T-helper 2 cell treated with Interferon-gamma antibody and Interleukin-4, amounts not matched to agents 100 ng/mL and 5 ng/mL, for 36 hours (primary cell): ENCODE measurements around the gene SRGAP1. TPM values are rescaled to one million over a fixed set of nuclear protein-coding genes. Genes with fewer than 3 reads are reported as not detected.
"Not testable (repeated sequence)": the region's sequence is repeated elsewhere in the genome, so short reads cannot be mapped to it uniquely, and the experiment has no call there.

Source experiments
- intact Hi-C: fragments of 100-400 bp; cut with micrococcal nuclease; formaldehyde crosslinking; loops from one replicate; pipeline ENCODE4 v1.15.1; 2023
- total RNA-seq: library from RNA; stranded (reverse); gene quantifications from 2 replicates; pipeline ENCODE4 v1.2.3, GENCODE V29; 2022

Gene SRGAP1
- total RNA-seq, 1 donor from 2014 or later = 0.20 TPM

DNA sequence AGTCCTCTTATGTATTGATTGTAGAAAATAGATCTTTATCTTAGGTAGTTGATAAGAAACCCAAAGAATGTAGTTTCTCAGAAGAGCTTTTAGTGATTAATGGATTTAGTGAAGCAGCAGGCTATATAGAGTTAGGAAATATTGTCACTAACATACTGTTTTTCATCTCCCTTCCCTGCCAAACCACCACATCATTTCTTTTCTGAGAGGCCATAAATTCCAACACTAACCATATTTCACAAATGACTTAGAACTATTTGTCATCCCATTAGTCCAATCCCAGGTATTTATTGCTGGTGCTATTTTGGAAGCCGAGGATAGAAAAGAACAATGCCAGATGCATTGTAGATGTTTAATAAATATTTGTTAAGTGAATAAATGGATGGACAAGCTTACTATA lies 191.9 kb downstream of the SRGAP1 start:
- intact Hi-C loops = no loop called here

DNA sequence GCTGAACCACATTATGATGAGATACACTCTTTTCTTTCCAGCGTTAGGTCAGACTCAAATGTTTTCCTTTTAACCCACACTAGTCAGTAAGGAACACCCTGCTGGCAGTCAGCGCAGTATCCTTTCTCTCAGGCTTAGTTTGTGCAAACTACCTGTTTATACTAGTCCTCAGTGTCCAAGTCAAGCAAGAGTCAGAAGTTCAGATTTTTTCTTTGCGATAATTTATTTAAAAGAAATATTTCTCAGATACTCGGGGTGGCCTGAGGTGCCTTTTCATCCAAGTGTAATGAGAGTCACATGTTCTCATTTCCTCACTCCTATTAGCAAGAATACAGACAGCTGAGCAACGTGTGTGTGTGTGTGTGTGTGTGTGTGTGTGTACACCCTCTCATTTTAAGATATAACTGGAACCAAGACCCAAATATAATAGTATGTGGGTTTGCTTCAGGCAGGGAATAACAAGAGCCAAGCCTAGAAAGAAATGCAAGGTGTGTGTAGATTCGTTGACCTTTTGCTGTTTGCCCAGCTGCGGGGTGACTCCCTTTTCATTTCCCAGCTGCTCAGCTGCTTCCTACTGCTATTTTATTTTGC lies 194.9 kb downstream of the SRGAP1 start:
- intact Hi-C loops = no loop called here

DNA sequence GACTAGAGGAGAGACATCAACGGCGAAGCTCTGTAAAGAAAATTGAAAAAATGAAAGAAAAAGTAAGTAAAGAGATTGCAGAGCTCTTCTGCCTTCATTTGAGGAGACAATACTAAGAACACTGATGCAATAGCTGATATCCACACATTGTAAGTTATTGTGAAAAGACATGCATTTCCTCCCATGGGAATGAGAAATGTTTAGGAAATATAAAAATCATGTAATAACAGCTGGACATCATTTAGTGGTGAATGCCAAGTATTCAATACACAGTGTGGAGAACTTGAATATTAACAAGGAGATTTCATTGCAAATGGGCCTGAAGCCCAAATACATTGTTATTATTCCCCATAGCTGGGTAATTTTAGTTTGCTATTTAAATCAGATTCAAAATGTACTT lies 198.4 kb downstream of the SRGAP1 start:
- intact Hi-C loops = no loop called here

DNA sequence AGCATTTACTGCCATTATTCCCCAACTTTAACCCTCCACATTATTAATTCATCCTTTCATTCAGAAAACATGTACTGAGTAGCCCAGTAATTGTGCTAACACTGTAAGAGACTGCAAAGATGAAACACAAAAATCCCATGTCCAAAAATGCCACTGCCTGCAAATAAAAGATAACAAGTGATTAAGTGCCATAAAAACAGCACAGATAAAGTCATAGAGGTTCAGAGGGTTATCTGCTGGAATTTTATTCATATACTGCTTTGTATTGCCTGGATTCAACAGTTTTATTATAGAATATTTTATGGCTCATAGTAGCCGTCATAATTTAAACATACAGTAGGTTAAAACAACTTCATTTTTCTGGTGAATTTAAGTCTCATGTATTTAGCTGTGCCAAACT lies 199.7 kb downstream of the SRGAP1 start:
- intact Hi-C loops = no loop called here

DNA sequence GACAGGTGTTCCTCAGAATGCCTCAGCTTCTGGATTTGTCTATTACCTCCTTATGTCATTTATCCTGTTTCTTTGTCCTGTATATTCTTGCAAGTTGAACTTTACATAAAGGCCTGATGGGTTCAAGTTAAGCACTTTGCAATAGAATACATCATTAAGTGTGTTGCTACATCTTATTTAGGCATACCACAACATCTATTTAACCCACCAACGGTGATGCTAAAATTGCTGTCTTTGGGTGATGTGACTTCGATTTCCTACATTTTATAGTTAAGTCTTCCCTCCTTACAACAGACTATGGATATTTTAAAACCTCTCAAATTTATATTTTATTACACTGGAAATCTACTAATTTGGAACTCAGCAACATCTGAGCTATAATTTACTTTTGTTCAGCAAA lies 206.6 kb downstream of the SRGAP1 start:
- intact Hi-C loops = no loop called here

DNA sequence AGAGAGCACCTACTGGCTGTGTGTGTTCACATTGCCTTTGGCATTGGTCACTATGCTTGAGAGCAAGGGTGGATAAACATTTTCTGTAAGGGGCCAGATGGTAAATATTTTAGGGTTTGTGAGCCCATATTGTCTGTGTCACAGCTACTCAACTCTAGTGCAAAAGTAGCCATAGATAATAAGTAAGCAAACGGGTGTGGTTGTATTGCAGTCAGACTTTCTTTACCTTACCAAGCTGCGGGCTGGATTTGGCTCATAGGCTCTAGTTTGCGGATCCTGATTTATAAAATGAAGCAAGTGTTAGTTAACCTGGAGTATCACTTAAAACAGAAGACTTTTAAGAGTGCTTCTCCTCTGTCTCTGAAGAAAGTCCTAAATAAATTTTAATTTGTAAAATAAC lies 208.6 kb downstream of the SRGAP1 start:
- intact Hi-C loops = no loop called here

DNA sequence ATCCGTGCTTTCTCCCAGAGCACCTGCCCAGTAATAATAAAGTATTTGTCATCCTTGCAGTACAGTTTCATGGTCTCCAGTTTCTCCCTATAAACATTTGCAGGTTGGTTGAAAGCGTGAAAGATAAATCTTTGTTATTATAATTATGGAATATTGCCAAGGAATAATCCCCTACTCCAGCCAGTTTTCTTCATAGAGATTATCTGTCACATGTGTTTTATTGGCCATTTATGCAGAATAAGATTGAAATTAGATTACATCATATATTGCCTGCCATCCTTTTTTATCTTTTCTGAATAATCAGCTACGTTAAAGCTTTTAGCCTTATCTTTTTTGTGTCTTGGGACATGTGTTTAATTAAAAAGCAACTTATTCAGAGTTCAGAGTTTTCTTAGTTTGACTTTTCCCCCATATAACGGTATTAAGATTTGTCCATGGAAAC lies 209.6 kb downstream of the SRGAP1 start:
- intact Hi-C loops = no loop called here

DNA sequence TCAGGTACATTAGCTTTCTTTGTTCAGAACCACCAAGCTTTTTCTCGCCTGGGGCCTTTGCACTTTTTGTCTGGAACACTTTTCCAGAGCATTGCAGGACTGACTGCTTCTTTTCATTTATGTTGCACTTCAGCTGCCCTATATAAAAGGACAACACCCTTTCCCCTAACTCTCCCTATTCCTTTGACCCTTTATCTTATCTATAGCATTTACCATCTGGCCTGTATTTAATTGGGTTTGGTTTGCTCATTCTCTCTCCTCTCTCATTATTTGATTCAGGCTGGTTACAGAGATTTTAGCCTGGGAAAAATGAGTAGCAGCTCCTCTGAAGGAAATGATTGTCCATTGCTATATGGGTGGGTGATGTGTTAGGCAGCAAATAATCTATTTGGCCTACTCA lies 212.2 kb downstream of the SRGAP1 start:
- intact Hi-C loops = no loop called here

DNA sequence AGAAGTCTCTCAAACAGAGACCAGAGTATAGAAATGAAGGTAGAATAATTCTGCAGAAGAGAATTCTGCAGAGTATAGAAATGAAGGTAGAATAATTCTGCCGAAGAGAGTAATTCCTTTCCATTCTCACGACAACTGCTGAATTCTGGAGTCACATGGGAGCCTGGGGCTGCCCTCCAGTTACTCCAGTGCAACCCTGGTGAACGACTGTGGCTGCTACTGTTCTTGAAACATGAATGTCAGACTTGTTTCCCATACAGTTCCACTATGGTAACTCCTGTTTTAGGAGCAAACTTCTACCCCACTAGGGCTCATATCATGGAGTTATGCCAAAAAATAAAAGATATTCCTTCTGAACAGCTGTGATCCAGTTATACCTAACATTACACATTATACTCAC lies 213.2 kb downstream of the SRGAP1 start:
- intact Hi-C loops = no loop called here

DNA sequence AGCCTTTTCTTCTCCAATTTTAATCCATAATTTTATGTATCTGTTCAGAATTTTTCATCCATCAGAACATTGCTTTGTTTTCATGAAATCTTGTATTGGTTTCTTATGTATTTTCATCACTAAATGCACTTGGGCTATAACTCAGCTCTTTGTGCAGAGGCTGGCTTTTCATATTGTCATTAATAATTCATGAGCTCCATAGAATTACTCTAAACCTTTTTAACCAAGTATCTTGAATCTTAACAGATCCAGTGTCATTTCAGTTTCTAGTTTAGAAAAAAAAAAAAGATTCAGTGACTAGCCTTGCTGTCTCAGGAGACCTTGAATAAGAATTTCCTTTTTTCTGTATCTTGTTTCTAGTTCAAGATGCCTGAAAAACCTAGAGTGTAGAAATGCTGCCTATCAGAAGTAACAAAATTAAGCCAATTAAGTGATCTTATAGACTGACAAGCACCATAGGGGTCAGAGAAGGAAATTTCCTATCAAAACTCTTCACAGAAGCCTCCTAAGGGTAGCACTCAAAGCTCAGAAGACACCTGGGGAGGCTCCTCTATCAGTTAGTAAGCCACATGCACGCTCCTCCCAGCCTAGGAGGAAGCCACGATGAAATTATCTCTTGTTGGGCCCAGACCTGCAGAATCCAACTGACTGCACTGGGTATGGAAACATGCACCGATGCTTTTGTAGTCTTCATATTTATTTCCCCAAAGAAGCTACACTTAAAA lies 214.2 kb downstream of the SRGAP1 start:
- intact Hi-C loops = no loop called here

DNA sequence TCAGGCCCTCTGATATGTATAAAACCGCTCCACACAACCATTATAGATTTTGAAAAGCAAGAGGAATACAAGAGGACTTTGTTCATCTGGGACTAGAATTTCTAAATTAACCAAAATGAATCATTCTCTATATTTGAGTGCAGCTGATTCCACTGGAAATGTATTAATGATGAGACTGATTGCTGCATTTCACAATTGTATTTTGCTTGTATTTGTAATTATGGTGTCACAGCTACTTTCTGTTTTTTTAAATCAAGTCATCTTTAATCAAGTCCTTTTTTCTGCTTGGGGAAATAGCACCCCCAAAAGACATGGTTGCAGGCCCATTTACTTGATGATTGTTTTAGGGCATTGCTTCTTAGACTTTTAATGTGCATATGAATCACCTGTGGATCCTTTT lies 215.2 kb downstream of the SRGAP1 start:
- intact Hi-C loops = no loop called here

DNA sequence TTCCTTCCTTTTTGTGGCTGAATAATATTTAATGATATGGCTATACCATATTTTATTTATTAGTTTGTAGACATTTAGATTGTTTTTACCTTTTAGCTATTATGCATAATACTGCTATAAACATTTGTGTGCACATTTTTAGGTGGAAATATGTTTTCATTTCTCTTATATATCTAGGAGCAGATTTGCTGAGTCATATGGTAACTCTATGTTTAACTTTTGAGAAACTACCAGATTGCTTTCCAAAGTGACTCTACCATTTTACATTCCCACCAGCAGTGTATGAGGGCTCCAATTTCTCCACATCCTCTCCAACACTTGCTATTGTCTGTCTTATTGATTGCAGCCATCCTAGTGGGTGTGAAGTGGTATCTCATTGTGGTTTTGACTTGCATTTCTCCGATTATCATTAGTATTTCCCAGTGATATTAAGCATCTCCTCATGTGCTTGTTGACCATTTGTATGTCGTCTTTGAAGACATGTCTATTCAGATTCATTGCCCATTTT lies 217.4 kb downstream of the SRGAP1 start:
- intact Hi-C loops = no loop called here

DNA sequence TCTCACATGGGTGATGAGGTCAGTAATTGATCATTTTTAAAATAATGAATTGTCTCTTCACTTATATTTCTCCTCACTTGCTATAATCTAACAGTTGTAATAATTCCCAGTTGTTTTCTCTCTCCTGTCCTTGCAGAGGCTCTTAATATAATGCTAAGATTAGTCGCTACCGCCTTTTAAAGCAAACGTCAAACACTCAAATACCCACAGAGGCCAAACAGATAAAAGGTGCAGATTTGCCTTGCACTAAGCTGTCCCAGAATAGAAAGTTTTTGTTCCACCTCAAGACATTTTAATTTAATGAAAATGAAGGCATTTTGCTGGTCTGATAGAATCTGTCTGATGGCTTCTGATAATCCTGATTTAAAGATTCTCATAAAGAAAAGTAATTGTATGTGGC lies 218.6 kb downstream of the SRGAP1 start:
- intact Hi-C loops = no loop called here

DNA sequence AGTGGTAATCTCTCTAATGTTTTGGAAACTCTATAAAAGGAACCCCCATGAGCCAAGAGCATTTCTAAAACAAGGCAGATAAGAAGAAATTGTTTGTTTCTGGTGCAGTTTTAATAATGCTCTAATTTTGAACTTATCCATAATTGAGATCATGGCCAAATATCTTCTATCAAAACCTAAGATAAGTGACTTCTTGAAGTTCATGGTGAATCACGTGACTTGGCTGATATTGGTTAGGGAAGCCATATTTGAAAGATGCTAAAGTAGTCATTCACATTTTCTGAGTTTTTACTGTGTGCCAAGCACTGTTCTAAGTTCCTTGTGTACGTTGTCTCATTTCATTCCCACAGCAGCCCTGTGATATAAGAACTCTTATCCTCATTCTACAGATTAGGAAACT lies 219.7 kb downstream of the SRGAP1 start:
- intact Hi-C loops = no loop called here

DNA sequence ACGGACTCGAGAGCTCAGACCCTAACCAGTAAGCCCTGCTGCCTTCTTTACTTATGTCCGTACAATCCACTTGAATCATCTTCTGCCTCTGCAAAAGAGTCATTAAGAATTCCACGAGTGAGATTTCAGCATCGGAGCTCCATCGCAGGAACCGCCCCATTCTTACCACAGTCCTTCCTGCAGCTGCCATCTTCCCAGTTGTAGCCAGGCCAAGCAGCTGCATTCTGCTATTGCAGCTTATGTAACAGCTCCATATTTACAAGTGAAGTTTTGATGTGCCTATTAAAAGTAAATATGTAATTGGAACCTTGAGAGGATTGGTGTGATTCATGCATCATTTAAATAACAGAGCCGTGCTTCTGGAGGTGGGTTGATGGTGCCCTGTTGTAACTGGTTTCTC lies 220.2 kb downstream of the SRGAP1 start:
- intact Hi-C loops = no loop called here

DNA sequence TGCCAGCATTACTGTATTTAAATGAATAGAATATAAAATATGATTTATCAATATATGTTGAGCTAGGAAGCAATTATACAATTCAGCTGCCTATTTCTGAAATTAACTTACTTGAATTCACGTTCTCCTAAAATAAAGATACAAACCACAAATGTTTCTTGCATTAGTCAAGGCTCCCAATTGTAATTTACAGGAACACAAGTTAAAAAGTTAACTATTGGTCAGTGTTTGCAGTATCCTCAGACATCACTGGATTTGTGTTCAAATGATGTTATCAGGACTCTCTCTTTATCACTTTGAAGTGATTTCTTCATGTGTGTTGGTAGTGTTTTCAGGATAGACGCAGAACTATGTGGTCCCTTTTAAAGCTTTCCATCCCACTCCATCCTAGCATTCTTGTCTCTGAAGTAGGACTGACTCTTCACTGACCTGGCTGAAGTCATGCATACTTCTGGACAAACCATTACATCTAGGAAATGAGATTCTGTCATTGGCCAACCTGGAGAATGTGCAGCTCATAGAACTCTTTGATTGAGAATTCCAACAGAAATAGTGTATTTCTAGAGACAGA lies 221.5 kb downstream of the SRGAP1 start:
- intact Hi-C loops = no loop called here

DNA sequence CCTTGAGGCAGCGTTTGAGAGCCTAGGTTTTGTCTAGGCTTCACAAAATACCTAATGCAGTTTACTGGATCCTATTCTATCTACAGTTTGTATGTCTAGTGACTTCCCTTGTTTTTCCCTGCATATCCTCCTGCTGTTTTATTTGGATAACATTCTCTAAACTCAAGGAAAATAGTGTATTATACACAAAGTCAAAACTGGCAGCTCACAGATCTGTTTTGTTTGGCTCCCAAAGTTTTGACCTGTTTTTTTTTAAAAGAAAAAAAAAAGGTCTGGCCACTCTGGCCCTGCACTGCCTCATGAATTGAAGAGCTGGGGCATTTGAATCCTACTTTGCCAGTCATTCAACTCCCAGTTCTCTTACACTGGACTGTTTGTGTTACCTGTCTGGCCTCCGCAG lies 222.3 kb downstream of the SRGAP1 start:
- intact Hi-C loops = no loop called here

DNA sequence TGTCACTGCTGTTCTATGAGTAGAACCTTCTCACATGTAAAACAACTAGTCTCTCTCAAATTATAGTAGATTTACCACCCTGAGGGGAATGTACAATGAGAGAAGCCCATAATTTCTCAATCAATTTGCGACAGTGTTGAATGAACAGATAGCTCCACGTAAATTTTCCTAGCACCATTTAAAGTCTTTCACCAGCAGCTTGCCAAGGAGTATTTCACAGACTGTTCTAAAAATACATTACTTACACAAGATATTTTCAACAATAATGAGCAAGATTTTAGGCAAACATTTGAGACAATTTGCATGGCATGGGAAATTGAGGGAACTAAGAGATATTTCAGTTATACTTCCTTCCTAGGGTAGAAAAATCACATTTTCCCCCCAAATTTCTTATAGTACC lies 226.0 kb downstream of the SRGAP1 start:
- intact Hi-C loops = no loop called here

DNA sequence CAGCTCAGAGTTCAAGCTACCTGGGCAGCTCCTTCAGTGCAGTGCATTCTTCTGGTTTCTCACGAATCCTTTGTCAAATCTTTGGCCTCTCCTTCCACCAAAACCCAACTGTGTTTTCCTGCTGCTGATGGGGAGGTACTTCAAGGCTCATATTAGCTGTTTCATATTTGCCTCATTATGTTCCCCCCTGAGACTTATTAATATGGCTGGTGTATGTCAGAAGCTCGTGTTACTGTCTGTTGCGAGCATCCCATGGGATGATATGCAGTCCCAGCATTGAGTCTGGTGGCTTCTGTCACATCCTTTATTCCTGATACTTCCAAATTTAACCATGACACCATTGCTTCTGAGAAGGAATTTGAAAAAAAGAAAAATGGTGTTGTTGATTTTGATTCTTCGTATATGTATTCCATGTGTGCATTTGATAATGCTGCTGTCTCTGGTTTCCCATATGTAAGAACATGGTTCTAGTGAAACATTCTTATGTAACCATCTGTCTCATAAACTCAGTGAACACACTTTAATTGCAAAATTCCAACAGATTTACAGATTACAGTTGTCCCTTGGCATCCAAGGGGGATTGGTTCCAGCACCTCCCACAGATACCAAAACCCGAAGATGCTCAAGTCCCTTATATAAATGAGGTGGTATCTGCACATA lies 228.5 kb downstream of the SRGAP1 start:
- intact Hi-C loops = no loop called here

DNA sequence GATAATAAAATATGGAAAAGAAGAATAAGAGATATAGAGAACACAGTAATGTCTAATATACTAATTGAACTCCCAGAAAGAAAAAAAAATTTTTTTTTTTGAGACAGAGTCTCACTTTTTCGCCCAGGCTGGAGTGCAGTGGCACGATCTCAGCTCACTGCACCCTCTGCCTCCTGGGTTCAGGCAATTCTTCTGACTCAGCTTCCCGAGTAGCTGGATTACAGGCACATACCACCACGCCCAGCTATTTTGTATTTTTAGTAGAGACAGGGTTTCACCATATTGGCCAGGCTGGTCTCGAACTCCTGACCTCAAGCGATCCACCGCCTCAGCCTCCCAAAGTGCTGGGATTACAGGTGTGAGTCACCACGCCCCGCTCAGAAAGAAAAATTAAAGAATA lies 232.1 kb downstream of the SRGAP1 start:
- intact Hi-C loops = not testable (repeated sequence)

DNA sequence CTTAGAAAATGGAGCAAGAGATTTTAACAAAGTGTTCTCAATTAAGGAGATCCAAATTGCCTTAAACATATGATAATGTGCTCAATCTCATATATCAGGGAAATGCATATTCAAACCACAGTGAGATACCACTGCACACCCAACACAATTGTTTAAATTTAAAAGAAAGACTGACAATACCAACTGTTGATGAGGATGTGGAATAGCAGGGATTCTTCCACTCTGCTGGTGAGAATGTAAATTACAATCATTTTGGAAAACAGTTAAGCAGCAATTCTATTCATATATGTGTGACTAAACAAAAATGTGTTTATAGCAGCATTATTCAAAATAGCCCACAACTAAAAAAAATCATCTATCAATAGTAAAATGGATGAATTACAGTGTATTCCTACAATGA lies 233.4 kb downstream of the SRGAP1 start:
- intact Hi-C loops = no loop called here

DNA sequence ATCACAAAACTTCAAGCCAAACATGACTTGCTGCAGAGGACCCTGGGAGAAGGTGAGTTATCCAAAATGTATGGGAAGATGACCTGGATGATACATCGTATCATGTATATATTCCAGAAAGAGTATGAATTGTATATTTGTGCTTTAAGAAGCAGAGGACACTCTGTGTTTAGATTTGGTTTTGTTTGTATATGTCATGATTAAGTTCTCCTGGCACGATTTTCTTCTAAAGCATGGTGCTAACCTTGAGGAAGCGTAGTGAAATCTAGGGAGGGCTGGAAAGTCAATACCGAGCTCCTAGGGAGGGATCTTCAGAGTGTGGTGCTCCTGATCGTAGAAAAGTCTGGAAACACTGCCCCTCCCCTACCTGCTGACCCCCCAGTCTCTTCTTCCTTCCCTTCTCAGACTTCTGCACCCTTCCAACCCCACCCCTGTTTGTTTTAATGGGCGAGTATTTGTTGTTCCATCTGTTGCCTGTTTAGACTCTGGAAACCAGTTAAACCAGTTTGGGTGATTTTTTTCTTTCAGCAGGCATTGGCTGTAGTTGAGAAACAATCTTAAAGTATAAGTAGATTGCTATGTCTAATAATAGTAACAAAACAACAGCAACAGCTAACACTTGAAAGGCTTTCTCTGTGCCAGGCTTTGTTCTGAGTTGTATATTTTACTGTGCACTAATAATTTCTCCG lies 236.0 kb downstream of the SRGAP1 start:
- intact Hi-C loops = no loop called here
